Measurements from ENCODE around the gene EPHA4.

The EPHA4 gene

DNA sequence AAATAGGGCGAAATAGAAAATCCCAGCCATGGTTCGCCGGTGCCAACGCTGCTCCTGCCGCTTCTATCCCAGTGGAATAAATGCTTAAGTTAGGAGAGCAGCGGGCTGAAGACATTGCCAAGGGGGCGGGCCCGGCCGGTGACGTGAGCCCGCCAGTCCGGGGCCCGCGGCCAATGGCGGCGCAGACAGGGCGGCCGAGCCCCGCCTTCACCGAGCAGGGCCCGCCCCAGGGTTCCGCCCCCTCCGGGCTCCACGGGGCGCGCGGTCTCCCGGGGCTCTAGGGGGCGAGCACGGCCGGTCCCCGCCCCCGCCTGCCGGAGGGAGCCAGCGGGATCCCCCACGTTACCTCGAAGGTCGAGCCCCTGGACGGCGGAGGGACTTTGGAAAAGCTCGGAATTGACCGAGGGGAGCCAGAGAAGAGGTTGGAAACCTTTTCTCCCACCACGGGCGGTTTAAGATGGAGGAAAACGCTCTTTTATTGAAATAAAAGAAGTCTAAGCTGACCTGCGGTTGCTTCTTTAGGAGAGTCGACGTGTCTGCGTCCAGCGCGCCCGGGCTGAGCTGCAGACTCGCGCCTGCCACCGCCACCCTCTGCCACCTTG, at the start of gene EPHA4:
TSS of gene EPHA4 (minus strand) at position 86 of the 602 bp plus-strand sequence. CDS start at position 30, 56 bp downstream.
- peak; percentile 82 for DNase-seq

DNA sequence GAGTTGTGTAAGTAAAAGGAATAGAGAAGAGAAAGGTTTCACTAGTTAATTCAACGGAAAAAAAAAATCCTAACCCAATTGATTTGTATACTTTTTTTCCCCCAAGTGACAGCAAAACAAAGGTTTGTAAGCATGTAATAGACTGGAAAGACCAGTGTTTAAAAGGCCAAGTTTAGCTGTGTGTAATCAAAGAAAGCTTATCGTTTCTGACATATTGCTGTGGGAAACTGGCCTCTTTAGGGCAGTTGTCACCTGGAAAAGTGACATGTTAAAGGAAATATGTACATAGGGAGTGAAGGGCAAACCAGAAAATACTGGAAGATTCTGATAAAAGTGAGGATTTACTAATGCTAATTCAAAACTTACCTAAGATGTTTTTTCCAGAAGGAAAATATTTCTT, 45.9 kb upstream of the EPHA4 start:
- no peak for DNase-seq

GRCh38 chr2:221616561-221616960, 44.5 kb upstream of the EPHA4 start:
- no peak for DNase-seq

- no peak for DNase-seq
Measured at GRCh38 chr2:221614274-221614673, 42.2 kb upstream of the EPHA4 start.

GRCh38 chr2:221612800-221613199, 40.7 kb upstream of the EPHA4 start:
- DNase-seq = no peak

- DNase-seq = no peak
Measured at GRCh38 chr2:221612161-221612560, 40.1 kb upstream of the EPHA4 start.

GRCh38 chr2:221610675-221611074, 38.6 kb upstream of the EPHA4 start:
- DNase-seq = no peak

GRCh38 chr2:221610255-221610654, 38.2 kb upstream of the EPHA4 start:
- DNase-seq = no peak

DNA sequence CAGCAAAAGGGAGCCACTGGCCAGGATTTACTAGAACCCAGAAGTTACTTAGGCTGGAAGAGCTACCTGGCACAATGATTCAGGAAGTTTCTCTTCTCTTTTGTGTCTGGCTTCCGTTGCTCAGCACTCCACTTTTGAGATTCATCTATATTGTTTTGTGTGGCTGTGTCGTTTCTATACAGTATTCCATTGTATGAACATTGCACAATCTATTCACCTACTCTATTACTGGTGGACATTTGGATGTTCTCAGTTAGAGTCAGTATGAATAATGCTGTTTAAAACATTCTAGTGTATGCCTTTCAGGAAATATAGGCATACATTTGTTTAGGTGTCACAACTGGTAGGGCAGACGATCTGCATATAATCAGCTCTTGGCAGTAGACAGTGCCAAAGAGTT, 36.3 kb upstream of the EPHA4 start:
- no peak for DNase-seq

GRCh38 chr2:221606424-221606823, 34.3 kb upstream of the EPHA4 start:
- no peak for DNase-seq

GRCh38 chr2:221605751-221606240, 33.7 kb upstream of the EPHA4 start:
- DNase-seq = no peak

DNA sequence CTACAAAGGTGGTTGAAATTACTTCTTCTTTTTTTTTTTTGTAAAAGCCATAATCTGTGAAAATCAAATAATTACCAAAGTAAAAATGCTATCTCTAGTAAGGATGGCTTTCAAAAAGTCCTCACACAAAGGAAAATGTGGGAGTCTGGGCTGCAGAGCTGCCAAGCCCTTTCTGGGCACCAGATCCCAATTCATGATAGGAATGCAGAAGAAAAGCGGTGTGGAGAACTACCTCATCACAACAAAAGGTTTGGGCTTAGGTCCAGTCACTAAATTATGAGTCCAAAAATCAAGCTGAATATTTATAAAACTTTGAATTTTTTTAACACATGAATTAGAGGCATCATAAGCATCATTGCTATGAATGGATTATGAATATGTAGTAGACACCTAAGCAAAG, 30.8 kb upstream of the EPHA4 start:
- DNase-seq = no peak

GRCh38 chr2:221601376-221601775, 29.3 kb upstream of the EPHA4 start:
- DNase-seq = no peak

DNA sequence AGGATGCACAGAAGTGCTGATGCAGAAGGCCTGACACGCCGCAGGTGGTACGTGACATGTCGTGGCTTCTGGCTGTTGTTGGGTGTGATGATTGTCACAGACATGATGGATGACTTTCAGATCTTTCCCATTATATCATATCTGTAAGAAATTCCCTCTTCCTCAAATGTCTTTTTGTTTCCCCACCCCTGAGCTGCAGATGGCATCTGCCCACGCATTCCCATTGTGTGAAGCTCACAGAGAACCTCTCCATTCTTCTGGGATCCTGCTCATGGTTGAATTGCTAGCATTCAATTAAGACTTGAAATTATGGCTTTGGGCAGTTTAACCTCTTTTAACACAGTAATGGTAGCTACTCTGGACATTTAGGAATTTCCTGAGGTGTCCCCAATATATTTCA, 28.3 kb upstream of the EPHA4 start:
- no peak for DNase-seq

GRCh38 chr2:221596192-221596591, 24.1 kb upstream of the EPHA4 start:
- no peak for DNase-seq

DNA sequence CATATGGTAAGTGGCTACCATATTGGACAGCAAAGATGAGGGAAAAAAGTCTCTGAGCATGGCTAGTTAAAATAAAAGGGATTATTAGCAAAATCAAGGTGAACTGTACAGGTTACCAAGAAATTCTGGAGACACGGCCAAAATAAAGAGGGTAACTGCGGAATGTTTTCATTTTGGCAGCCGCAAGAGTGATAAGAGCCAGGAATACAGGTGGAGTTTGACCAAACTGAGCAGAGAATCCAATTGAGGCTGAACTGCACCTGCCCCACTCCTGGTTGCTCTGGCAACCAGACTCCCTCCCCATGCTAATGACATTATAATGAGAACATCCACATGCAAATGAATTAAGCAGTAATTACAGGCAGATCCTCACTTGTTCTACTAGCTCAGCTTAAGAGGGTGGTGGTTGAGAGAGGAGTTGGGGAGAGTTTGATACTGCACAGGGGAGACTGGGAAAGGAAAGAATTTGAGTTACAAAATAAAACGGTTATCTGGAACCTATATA, 18.8 kb upstream of the EPHA4 start:
- no peak for DNase-seq

DNA sequence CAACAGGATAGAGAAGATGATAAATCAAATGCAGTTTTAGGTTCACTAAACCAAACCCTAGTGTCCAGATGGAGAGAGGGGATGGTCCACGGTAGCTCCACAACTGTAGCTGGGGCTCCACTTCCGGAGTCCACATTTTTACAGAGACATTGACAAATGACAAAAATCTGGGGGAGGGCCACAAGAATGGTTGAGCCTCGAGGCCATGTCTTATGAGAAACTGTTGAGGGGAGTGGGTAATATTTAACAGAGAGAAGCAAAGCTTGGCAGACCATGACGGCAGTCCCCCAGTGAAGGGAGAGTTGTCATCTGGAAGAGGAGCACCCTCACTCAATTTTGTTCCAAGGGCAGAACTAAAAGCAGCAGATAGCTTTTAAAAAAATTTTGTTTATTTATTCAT, 17.6 kb upstream of the EPHA4 start:
- no peak for DNase-seq

GRCh38 chr2:221588306-221588985, 16.3 kb upstream of the EPHA4 start:
- no peak for DNase-seq

DNA sequence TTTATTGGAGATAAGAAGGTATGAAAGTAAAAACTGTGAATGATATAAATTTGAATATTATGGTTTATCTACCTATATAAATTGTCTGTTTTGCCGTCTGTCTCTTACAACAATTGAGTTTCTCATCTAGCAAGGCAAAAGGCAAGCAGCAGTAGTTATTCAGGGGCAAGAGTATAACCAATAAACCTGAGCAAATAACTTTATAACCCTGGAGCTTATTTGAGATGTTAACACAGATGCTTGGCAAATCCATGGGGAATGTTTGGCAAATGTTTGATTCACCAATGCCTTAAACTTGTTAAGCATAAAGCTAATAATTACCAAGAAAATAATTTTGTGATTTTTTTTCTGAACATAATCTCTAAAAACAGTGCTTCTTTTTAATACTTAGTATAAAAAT, 9.9 kb upstream of the EPHA4 start:
- DNase-seq = no peak

DNA sequence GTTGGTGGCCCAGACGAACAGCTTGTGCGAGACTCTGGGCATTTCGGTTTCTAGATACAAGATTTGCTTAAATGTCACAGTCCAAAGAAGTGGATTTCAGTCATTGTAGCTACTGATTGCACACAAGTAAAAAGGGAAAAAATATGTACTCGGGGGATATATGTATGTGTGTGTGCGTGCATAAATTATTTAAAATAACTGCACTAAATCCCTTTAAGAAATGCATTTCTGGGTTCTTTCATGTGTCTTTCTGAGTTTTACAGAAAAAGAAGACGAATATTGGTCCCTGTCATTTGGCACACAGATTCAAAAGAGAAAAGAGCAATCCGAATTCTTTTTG, 2.1 kb upstream of the EPHA4 start:
- no peak for DNase-seq

- DNase-seq = peak; percentile 75
Measured at GRCh38 chr2:221573430-221574230, 1.5 kb upstream of the EPHA4 start.

GRCh38 chr2:221572821-221573429, 821 bp upstream of the EPHA4 start:
- no peak for DNase-seq

GRCh38 chr2:221571551-221572218, 419 bp downstream of the EPHA4 start:
- DNase-seq = peak; percentile 18

All from CD4-positive, alpha-beta T cell treated with Interleukin-15 for 1 hour (primary cell).